OCI-LY7 (cell line): ENCODE measurements around the gene FHOD3. TPM values are rescaled to one million over a fixed set of nuclear protein-coding genes. Genes with fewer than 3 reads are reported as not detected.

Source experiments
- BruUV-seq: library from RNA; stranded (reverse); fragments of 400-500 nt; replicated peaks from 2 replicates; lab custom pipeline; 2021; lab: Mats Ljungman, UMichigan
- CTCF ChIA-PET: fragments of 300-600 bp; sonication (Branson Sonifier 250); formaldehyde crosslinking; loops from one replicate; lab custom pipeline; 2022; ENCODE audit warnings: antibody characterized with exemption; ENCODE audit not compliant: unreplicated experiment; lab: Charles Lee
- POLR2A ChIA-PET: fragments of 300-600 bp; sonication (Branson Sonifier 250); formaldehyde crosslinking; loops from one replicate; lab custom pipeline; 2022; ENCODE audit warnings: antibody characterized with exemption; lab: Charles Lee
- DNase-seq: peaks from one replicate; pipeline ENCODE4 v3.0.0-alpha.2; 2015; ENCODE audit warnings: low spot score
- H2AFZ ChIP-seq: fragments of 200-600 bp; sonication (generic), shearing (Covaris generic); 2 replicates; pipeline ENCODE4 v1.6.1; 2014; ENCODE audit warnings: mild to moderate bottlenecking, antibody characterized with exemption, low read length, moderate library complexity
- H3K27ac ChIP-seq: fragments of 200-600 bp; sonication (generic); 2 replicates; pipeline ENCODE4 v1.5.1; 2014; ENCODE audit warnings: mixed run types, low read depth, mild to moderate bottlenecking, moderate library complexity, low read length, inconsistent platforms; ENCODE audit not compliant: poor library complexity, severe bottlenecking
- H3K36me3 ChIP-seq: fragments of 200-600 bp; sonication (generic); 2 replicates; pipeline ENCODE4 v1.6.1; 2014; ENCODE audit warnings: mild to moderate bottlenecking, antibody characterized with exemption, low read length, moderate library complexity, mixed read lengths; ENCODE audit not compliant: insufficient read depth
- H3K4me1 ChIP-seq: fragments of 200-600 bp; sonication (generic); 2 replicates; pipeline ENCODE4 v1.5.1; 2014; ENCODE audit warnings: mild to moderate bottlenecking, low read length; ENCODE audit not compliant: insufficient read depth, poor library complexity, severe bottlenecking
- H3K4me2 ChIP-seq: fragments of 200-600 bp; sonication (generic); 2 replicates; pipeline ENCODE4 v1.6.1; 2014; ENCODE audit warnings: mild to moderate bottlenecking, low read length
- H3K4me3 ChIP-seq: fragments of 200-600 bp; sonication (generic); 2 replicates; pipeline ENCODE4 v1.5.1; 2014; ENCODE audit warnings: mild to moderate bottlenecking, low read depth, low read length; ENCODE audit not compliant: poor library complexity, severe bottlenecking
- H3K79me2 ChIP-seq: fragments of 200-600 bp; sonication (generic); 2 replicates; pipeline ENCODE4 v1.6.1; 2016; ENCODE audit warnings: low read depth, mild to moderate bottlenecking, low read length, moderate library complexity, mixed read lengths; ENCODE audit not compliant: insufficient read depth
- H3K9me2 ChIP-seq: fragments of 200-600 bp; sonication (generic); 2 replicates; pipeline ENCODE4 v1.6.1; 2016; ENCODE audit warnings: mild to moderate bottlenecking, low read length, mixed read lengths; ENCODE audit not compliant: insufficient read depth
- H3K9me3 ChIP-seq: fragments of 200-600 bp; sonication (generic); 2 replicates; pipeline ENCODE4 v1.6.1; 2014; ENCODE audit warnings: mild to moderate bottlenecking, mixed run types, low read length, mixed read lengths
- H4K20me1 ChIP-seq: fragments of 200-600 bp; sonication (generic); 2 replicates; pipeline ENCODE4 v1.6.1; 2014; ENCODE audit warnings: mild to moderate bottlenecking, antibody characterized with exemption, low read length, moderate library complexity, mixed read lengths; ENCODE audit not compliant: insufficient read depth
- CTCF ChIP-seq: fragments of 200-600 bp; sonication (generic); conservative IDR thresholded peaks from 2 replicates; pipeline ENCODE4 v1.5.1; 2014; ENCODE audit warnings: mild to moderate bottlenecking, antibody characterized with exemption, low read length, moderate library complexity, mixed read lengths
- EZH2phosphoT487 ChIP-seq: fragments of 200-600 bp; sonication (generic); IDR thresholded peaks from 2 replicates; pipeline ENCODE4 v1.6.1; 2018; ENCODE audit warnings: low read depth, borderline replicate concordance, mild to moderate bottlenecking, mixed run types, antibody characterized with exemption, low read length, moderate library complexity, mixed read lengths
- intact Hi-C: fragments of 100-400 bp; cut with micrococcal nuclease; formaldehyde crosslinking; loops from one replicate; pipeline ENCODE4 v1.10.0; 2022; ENCODE audit not compliant: unreplicated experiment
- total RNA-seq, 2 experiments: library from RNA; depleted of rRNA in 1 of 2; stranded (reverse); fragments of >200 nt in 1 of 2; shearing (Covaris generic) in 1 of 2; gene quantifications; 2 replicates each; pipeline ENCODE4 v1.2.3, GENCODE V29; 2014 to 2022

The FHOD3 gene
- total RNA-seq, 2 experiments from 2014 or later, result 0.06 to 2.4 TPM

DNA sequence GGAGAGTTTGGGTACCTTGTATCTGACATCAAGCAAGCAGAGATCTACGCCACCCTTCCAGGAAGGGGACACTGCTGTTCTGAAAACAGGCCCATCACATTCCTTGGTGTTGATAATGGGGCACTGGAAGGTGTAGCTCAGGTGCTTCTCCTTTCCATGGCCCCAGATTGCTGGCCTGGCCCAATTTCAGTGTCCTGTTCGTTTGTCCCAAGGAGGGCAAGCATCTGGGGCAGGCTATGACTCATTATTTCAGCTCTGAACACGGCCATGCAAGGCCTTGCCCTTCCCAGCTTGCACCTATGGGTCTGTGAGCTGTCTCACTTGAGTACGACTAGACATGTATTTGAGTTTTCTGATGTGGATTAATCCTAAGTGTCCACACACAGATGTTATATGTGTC, 101.5 kb downstream of the FHOD3 start:
- CTCF ChIA-PET, result no interaction called here
- Histone ChIP-seq H3K27ac (no peak overlapping the region), H3K4me1 (no peaks in the 10 kb centered on the region), H3K36me3 (no peaks in the 10 kb centered on the region), H3K9me2 (no peaks in the 10 kb centered on the region), H4K20me1 (no peaks in the 10 kb centered on the region), H3K9me3 (no peaks in the 10 kb centered on the region), H3K79me2 (no peaks in the 10 kb centered on the region), H3K4me2 (no peak overlapping the region), H3K4me3 (no peak overlapping the region), H2AFZ (no peak overlapping the region)
- DNase-seq, result no peak
- BruUV-seq, result no TSS peak
- intact Hi-C loops, result no loop called here
- TF ChIP-seq CTCF (no peak), EZH2phosphoT487 (no peak)
- POLR2A ChIA-PET, result no interaction called here

GRCh38 chr18:36401462-36401861, 103.9 kb downstream of the FHOD3 start:
- Histone ChIP-seq H4K20me1 (no peaks in the 10 kb centered on the region), H2AFZ (no peak overlapping the region), H3K4me3 (no peak overlapping the region), H3K9me3 (no peaks in the 10 kb centered on the region), H3K9me2 (no peaks in the 10 kb centered on the region), H3K4me2 (no peak overlapping the region), H3K27ac (no peak overlapping the region), H3K4me1 (no peaks in the 10 kb centered on the region), H3K79me2 (no peaks in the 10 kb centered on the region), H3K36me3 (no peaks in the 10 kb centered on the region)
- TF ChIP-seq CTCF (no peak), EZH2phosphoT487 (no peak)
- POLR2A ChIA-PET, result no interaction called here
- CTCF ChIA-PET, result no interaction called here
- intact Hi-C loops, result no loop called here
- DNase-seq, result no peak
- BruUV-seq, result no TSS peak

DNA sequence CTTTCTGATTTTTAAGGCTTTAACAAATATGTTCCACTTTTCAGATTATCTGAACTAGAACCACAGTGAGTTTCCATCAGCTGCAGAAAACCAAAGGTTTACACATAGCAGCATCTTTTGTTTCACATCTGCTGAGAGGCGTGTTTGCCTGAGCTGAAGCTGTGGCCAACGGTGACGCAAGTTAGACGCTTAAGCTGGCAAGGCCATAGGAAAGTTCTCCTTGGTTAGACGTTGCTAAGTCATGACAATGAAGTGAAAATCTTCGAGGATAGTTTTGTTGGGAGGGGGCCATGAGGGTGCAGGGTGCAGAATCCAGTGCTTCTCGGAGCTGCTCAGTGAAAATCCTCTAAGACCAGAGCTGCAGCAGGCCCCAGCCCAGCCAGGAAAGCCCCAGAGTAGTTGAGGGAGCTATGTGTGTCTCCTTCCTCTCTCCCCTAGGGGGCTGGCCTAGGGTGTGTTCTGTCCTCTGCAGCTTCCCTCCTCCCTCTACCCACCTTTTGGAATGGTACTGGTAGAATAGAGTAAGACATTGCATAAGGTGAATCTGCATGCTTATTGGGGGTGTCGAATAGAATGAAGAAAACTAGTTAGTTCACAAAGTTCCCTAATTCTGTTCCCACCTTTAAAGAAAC, 105.4 kb downstream of the FHOD3 start:
- H3K4me2 ChIP-seq, result no peak overlapping the region
- ChIA-PET CTCF (no interaction called here), POLR2A (no interaction called here)
- no peaks in the 10 kb centered on the region for H3K79me2 ChIP-seq
- no peaks in the 10 kb centered on the region for H3K9me3 ChIP-seq
- H2AFZ ChIP-seq, result no peak overlapping the region
- no peak overlapping the region for H3K27ac ChIP-seq
- no peaks in the 10 kb centered on the region for H3K36me3 ChIP-seq
- H3K9me2 ChIP-seq, result no peaks in the 10 kb centered on the region
- DNase-seq, result no peak
- intact Hi-C loops, result no loop called here
- no peak overlapping the region for H3K4me3 ChIP-seq
- no peaks in the 10 kb centered on the region for H4K20me1 ChIP-seq
- TF ChIP-seq EZH2phosphoT487 (no peak), CTCF (no peak)
- no TSS peak for BruUV-seq
- no peaks in the 10 kb centered on the region for H3K4me1 ChIP-seq
